Mammary epithelial cell (primary cell): ENCODE measurements around the gene ZNF385B.

Experiments
- EZH2 ChIP-seq: IDR thresholded peaks from 2 replicates; pipeline ENCODE4 v1.6.1; 2012; ENCODE audit warnings: low read length, inconsistent platforms, borderline replicate concordance
- TF ChIP-seq, protein P1 (sequence below), 2 donors: IDR thresholded peaks in 1 of 2; conservative IDR thresholded peaks in 1 of 2; 2 replicates each; pipeline ENCODE4 v1.5.1; 2011 to 2012; ENCODE audit warnings: inconsistent platforms in 2 of 2, low read length in 2 of 2, mild to moderate bottlenecking in 2 of 2, control low read depth in 1 of 2, low read depth in 1 of 2; ENCODE audit not compliant: insufficient read depth in 1 of 2; ENCODE audit errors: extremely low read depth in 1 of 2

DNA sequence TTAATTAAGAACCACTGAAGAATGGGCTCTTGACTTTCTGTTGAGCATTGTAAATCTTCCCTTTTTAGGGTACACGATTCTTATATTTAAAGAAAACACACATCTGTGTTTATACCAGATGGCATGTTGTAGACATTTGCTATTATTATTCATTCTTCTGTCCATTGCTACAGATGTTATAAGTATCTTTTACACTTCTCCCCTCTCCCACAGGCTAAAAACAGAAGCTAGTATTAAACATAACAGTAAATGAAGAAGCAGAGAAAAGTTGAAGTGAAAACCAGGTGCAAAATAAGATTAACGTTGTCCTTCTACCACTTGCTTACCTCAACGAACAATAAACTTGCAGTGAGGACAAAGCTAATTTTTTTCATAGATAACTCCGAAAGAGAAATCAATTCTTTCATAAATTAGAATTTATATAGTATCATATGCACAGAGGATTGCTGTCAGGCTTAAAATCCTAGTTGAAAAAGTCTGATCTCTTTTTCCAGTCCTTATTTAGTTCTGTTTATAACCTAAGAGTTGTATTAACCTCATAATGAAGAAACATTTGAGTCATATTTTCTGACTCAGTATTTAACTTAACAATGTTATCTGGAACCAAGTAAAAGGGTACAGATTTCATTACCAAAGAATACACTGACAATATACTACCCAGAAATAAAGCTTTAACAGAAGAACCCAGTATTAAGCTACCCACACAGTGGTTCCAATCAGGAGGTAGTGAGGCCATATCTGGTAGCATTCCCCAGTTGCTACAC, 16.4 kb upstream of the ZNF385B start:
- TF ChIP-seq, protein P1, sequence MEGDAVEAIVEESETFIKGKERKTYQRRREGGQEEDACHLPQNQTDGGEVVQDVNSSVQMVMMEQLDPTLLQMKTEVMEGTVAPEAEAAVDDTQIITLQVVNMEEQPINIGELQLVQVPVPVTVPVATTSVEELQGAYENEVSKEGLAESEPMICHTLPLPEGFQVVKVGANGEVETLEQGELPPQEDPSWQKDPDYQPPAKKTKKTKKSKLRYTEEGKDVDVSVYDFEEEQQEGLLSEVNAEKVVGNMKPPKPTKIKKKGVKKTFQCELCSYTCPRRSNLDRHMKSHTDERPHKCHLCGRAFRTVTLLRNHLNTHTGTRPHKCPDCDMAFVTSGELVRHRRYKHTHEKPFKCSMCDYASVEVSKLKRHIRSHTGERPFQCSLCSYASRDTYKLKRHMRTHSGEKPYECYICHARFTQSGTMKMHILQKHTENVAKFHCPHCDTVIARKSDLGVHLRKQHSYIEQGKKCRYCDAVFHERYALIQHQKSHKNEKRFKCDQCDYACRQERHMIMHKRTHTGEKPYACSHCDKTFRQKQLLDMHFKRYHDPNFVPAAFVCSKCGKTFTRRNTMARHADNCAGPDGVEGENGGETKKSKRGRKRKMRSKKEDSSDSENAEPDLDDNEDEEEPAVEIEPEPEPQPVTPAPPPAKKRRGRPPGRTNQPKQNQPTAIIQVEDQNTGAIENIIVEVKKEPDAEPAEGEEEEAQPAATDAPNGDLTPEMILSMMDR (conservative IDR thresholded peaks at IDR 0.05 in 1 of 2, IDR thresholded peaks at IDR 0.05 in 1 of 2; ENCODE audit: extremely low read depth in 1 of 2, insufficient read depth in 1 of 2, low read depth in 1 of 2, low read length in 2 of 2), result no peak
- TF ChIP-seq EZH2, result no peak
